Activated CD8-positive, alpha-beta T cell treated with anti-CD3 and anti-CD28 coated beads for 36 hours (primary cell): ENCODE data around the gene PRSS23. TPM values are rescaled to one million over a fixed set of nuclear protein-coding genes. Genes with fewer than 3 reads are reported as not detected.

Experiments used
- ATAC-seq: fragments of 200-7000 bp; cut with Tn5 transposase; one replicate; pipeline ENCODE4 v1.10.0; 2021; ENCODE audit warnings: mild to moderate bottlenecking, moderate library complexity
- CTCF ChIA-PET: fragments of 350-600 bp; sonication (Branson Sonifier 250); formaldehyde crosslinking; loops from one replicate; lab custom pipeline; 2021; ENCODE audit warnings: antibody characterized with exemption; lab: Charles Lee
- POLR2A ChIA-PET: fragments of 350-600 bp; sonication (Branson Sonifier 250); formaldehyde crosslinking; loops from one replicate; lab custom pipeline; 2021; ENCODE audit warnings: antibody characterized with exemption; lab: Charles Lee
- DNase-seq: peaks from one replicate; pipeline ENCODE4 v3.0.0-alpha.2; 2020
- H3K27ac Mint-ChIP-seq: one replicate; pipeline ENCODE4 v1.8.0; 2021; ENCODE audit warnings: mild to moderate bottlenecking, mixed read lengths
- H3K27me3 Mint-ChIP-seq: one replicate; pipeline ENCODE4 v1.8.0; 2021; ENCODE audit warnings: mixed read lengths
- H3K36me3 Mint-ChIP-seq: one replicate; pipeline ENCODE4 v1.8.0; 2021; ENCODE audit warnings: low read depth, mixed read lengths
- H3K4me1 Mint-ChIP-seq: one replicate; pipeline ENCODE4 v1.8.0; 2021; ENCODE audit warnings: low read depth, mixed read lengths
- H3K4me3 Mint-ChIP-seq: one replicate; pipeline ENCODE4 v1.8.0; 2021; ENCODE audit warnings: mild to moderate bottlenecking, moderate library complexity, mixed read lengths
- H3K9me3 Mint-ChIP-seq: one replicate; pipeline ENCODE4 v1.8.0; 2021; ENCODE audit warnings: mixed read lengths
- intact Hi-C: fragments of 100-400 bp; cut with micrococcal nuclease; formaldehyde crosslinking; loops from one replicate; pipeline ENCODE4 v1.10.0; 2022
- total RNA-seq, 2 experiments: library from RNA; stranded (reverse); gene quantifications; one replicate each; pipeline ENCODE4 v1.2.3, GENCODE V29; 2021
- TF ChIP-seq, protein P1 (sequence below): fragments of 200-600 bp; IDR thresholded peaks from one replicate; pipeline ENCODE4 v1.8.0; 2022; ENCODE audit warnings: antibody characterized with exemption, mild to moderate bottlenecking

The PRSS23 gene
- total RNA-seq, 2 experiments from 2014 or later: 1.4 to 2.3 TPM

DNA sequence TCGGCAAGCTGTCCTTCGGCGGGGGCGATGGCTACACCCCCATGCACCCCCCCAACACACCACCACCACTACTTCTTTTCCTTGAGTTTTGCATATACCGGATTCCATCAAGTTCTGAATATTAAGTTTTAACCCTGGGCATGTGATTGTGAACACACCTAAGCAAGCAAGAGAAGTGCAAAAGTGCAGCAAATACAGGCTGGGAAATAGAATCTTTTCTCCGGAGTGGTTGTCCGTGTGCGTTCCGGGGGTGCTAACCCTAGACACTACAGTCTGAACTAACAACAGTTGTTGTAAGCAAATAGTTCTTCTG, 574 bp downstream of the PRSS23 start:
- intact Hi-C loops: no loop called here
- no peak for DNase-seq
- H3K27ac Mint-ChIP-seq: no peak overlapping the region
- peaks cover 45% of the 10 kb centered on the region for H3K27me3 Mint-ChIP-seq
- ATAC-seq: no peak
- TF ChIP-seq, protein P1, sequence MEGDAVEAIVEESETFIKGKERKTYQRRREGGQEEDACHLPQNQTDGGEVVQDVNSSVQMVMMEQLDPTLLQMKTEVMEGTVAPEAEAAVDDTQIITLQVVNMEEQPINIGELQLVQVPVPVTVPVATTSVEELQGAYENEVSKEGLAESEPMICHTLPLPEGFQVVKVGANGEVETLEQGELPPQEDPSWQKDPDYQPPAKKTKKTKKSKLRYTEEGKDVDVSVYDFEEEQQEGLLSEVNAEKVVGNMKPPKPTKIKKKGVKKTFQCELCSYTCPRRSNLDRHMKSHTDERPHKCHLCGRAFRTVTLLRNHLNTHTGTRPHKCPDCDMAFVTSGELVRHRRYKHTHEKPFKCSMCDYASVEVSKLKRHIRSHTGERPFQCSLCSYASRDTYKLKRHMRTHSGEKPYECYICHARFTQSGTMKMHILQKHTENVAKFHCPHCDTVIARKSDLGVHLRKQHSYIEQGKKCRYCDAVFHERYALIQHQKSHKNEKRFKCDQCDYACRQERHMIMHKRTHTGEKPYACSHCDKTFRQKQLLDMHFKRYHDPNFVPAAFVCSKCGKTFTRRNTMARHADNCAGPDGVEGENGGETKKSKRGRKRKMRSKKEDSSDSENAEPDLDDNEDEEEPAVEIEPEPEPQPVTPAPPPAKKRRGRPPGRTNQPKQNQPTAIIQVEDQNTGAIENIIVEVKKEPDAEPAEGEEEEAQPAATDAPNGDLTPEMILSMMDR: no peak
- H3K4me3 Mint-ChIP-seq: peak overlapping the region; percentile 65
- CTCF ChIA-PET: interaction anchor here (0.9 to 1.4 kb wide), 2 partner anchors 192 to 344 kb away, joined by 3 to 5 read pairs; no protein-coding TSS in a partner anchor
- no peaks in the 10 kb centered on the region for H3K36me3 Mint-ChIP-seq
- POLR2A ChIA-PET: interaction anchor here (0.6 kb wide), 1 partner anchor 683 kb away, joined by 3 read pairs; no protein-coding TSS in a partner anchor
- H3K9me3 Mint-ChIP-seq: no peaks in the 10 kb centered on the region
- peaks cover 28% of the 10 kb centered on the region for H3K4me1 Mint-ChIP-seq

DNA sequence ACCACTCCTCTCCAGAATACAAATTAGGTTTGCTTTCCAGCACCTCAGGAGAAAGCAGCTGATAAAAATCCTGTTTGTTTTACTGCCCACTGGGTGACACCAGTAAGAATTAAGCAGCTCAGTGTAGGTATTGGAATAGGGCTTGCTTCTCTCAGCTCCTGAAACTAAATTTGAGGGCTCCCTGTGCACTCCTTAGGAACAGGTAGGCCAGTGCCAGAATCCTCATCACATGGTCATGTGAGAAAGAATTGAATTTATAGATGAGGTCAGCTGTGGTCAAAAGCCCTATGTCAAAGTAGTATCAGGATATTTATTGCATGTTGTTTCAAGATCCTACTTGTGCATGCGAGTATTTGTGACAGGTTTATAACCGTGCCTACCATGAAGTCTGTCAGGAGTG, 1.0 kb downstream of the PRSS23 start:
- Mint-ChIP-seq H3K27ac (no peak overlapping the region), H3K4me1 (peaks cover 33% of the 10 kb centered on the region), H3K9me3 (no peaks in the 10 kb centered on the region), H3K27me3 (peaks cover 45% of the 10 kb centered on the region), H3K36me3 (no peaks in the 10 kb centered on the region), H3K4me3 (peak overlapping the region; percentile 2)
- POLR2A ChIA-PET: interaction anchor here (0.9 kb wide), 1 partner anchor 183 kb away, joined by 4 read pairs; no protein-coding TSS in a partner anchor
- ATAC-seq: no peak
- intact Hi-C loops: no loop called here
- CTCF ChIA-PET: interaction anchor here (0.7 to 1.4 kb wide), 4 partner anchors 120 to 348 kb away, joined by 3 to 5 read pairs (median 3); no protein-coding TSS in a partner anchor
- DNase-seq: no peak
- TF ChIP-seq, protein P1: no peak

DNA sequence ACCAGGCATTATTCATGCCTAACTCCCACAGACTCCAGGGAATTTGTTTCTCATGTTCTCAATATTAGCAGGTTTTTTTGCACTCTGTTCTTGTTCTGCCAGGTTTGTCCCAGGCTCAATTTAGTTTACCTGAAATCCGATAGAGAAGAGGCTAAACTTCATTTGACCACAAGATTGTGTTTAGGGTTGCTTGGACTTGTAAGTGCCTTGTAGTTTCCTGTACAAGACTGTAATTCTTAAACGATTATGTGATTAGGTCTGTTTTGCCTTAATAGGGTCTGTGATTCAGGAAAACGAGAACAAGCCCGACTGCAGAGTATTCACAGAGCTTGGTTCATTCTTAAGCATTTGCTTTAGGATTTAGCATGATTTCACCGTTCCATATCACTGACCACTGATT, 1.8 kb downstream of the PRSS23 start:
- peaks cover 35% of the 10 kb centered on the region for H3K4me1 Mint-ChIP-seq
- intact Hi-C loops: no loop called here
- H3K9me3 Mint-ChIP-seq: no peaks in the 10 kb centered on the region
- H3K36me3 Mint-ChIP-seq: no peaks in the 10 kb centered on the region
- H3K4me3 Mint-ChIP-seq: no peak overlapping the region
- H3K27me3 Mint-ChIP-seq: peaks cover 43% of the 10 kb centered on the region
- H3K27ac Mint-ChIP-seq: no peak overlapping the region
- CTCF ChIA-PET: interaction anchor here (0.7 to 1.4 kb wide), 3 partner anchors 120 to 349 kb away, joined by 3 to 5 read pairs (median 3); no protein-coding TSS in a partner anchor
- TF ChIP-seq, protein P1: no peak
- ATAC-seq (no peak), DNase-seq (no peak)
- POLR2A ChIA-PET: interaction anchor here (0.9 to 1.3 kb wide), 2 partner anchors 11 to 184 kb away, joined by 3 to 4 read pairs; no protein-coding TSS in a partner anchor

DNA sequence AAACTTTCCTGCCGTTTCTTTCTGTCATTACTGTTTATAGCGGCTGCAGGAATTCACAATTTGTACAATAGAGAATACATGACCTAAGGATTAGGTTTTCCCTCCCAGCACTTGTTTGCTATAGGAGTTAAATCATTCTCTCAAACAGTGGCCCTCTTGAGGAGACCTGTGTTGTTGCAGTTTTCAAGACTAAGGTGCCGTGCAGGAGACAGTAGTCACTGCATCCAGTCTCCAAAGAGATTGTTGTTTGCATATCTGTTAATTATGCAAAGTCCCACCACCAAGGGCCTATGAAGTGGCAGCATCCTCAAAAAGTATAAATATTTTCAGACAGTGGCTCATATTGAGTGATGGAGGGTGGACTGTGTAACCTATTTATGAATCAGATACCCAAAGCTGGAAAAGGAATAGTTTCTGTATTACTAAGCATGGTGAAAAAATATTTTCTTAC, 2.3 kb downstream of the PRSS23 start:
- peak; percentile 38 for ATAC-seq
- Mint-ChIP-seq H3K36me3 (no peaks in the 10 kb centered on the region), H3K9me3 (no peaks in the 10 kb centered on the region), H3K4me1 (peaks cover 35% of the 10 kb centered on the region), H3K27me3 (peaks cover 44% of the 10 kb centered on the region), H3K4me3 (no peak overlapping the region), H3K27ac (no peak overlapping the region)
- intact Hi-C loops: no loop called here
- peak; percentile 37 for DNase-seq
- TF ChIP-seq, protein P1: peak; percentile 55
- ChIA-PET CTCF (no interaction called here), POLR2A (interaction anchor here (1.3 kb wide), 1 partner anchor 11 kb away, joined by 3 read pairs; no protein-coding TSS in a partner anchor)

DNA sequence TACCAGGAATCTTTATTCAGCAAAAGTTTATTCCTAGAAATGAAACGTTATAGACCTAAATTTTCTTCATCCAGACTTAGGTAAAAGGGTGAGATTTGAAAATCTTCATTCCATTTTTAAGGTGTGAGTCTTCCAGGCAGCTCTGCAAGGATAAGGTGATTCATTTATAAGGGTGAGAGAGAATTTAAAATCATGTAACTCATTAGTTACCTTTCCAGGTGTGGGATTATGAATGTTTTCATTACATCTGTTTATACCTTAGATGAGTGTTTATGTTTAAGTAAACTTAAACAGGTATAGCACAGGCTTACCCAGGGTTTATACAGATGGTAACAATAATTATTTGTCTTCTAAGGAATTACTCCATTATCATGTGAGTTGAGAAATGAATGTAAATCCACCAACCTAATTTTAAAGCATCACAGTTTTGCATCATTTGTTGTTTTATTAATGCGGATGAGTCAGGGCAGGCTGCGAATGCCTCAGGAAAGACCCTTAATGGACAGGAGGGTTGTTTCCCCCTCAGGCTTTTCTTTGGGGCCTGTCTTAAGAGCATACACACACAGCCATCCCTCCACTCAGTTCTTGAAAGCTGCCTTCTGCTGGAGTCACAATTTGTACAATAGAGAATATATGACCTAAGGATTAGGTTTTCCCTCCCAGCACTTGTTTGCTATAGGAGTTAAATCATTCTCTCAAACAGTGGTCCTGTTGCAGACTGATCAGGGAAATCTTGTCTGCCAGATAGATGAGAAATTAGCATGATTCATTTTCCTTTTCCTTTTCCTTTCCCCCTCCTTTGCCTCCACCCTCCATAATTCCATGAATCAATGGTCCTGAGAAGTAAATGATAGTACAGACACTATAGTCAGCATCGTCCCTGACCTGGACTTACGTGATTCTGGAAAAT, 3.0 kb downstream of the PRSS23 start:
- intact Hi-C loops: no loop called here
- peaks cover 35% of the 10 kb centered on the region for H3K4me1 Mint-ChIP-seq

More for the DNA sequence above, 3.0 kb downstream of the PRSS23 start:
- no peak overlapping the region for H3K4me3 Mint-ChIP-seq
- no peaks in the 10 kb centered on the region for H3K9me3 Mint-ChIP-seq
- no peak for DNase-seq
- ChIA-PET POLR2A (interaction anchor here (1.3 kb wide), 1 partner anchor 12 kb away, joined by 3 read pairs; no protein-coding TSS in a partner anchor), CTCF (no interaction called here)
- no peaks in the 10 kb centered on the region for H3K36me3 Mint-ChIP-seq
- no peak for ATAC-seq
- TF ChIP-seq, protein P1: no peak
- no peak overlapping the region for H3K27ac Mint-ChIP-seq
- H3K27me3 Mint-ChIP-seq: peaks cover 47% of the 10 kb centered on the region
